A549 (cell line): ENCODE results near the gene PARP1. TPM values are rescaled to one million over a fixed set of nuclear protein-coding genes. Genes with fewer than 3 reads are reported as not detected.
"Not testable (repeated sequence)": the region's sequence is repeated elsewhere in the genome, so short reads cannot be mapped to it uniquely, and the experiment has no call there.

Source experiments
- ATAC-seq, 2 experiments: fragments of 200-7000 bp in 1 of 2; fragments of >200 bp in 1 of 2; cut with Nextera tagmentation in 1 of 2; cut with Tn5 transposase in 1 of 2; 3 replicates each; pipeline versions ENCODE4 v1.8.0 to v1.9.1; 2018 to 2020; ENCODE audit warnings: mild to moderate bottlenecking in 1 of 2, moderate library complexity in 1 of 2
- CTCF ChIA-PET: fragments of 300-600 bp; sonication (Branson Sonifier 250); formaldehyde crosslinking; extraction: SDS; loops from one replicate; lab custom pipeline; 2021; ENCODE audit warnings: antibody characterized with exemption, inconsistent platforms; lab: Yijun Ruan, JAX
- POLR2A ChIA-PET: fragments of 350-600 bp; formaldehyde crosslinking; extraction: SDS; loops from one replicate; lab custom pipeline; 2021; ENCODE audit warnings: antibody characterized with exemption, inconsistent platforms; lab: Yijun Ruan, JAX
- DNase-seq, 2 experiments: peaks; one replicate each; pipeline versions ENCODE4 v3.0.0 to v3.0.0-alpha.2; 2011 to 2016; ENCODE audit warnings: low read depth in 1 of 2, low spot score in 1 of 2
- FAIRE-seq: peaks from 2 replicates; lab custom pipeline; 2011; peaks lifted over from hg19 to GRCh38; lab: Jason Lieb, UNC
- H3K27ac ChIP-seq, 2 experiments: fragments of >200 bp; sonication (Bioruptor Twin); formaldehyde crosslinking; 3 replicates each; pipeline ENCODE4 v1.5.1; 2016 to 2017
- H3K4me1 ChIP-seq: fragments of >200 bp; sonication (Bioruptor Twin); formaldehyde crosslinking; 3 replicates; pipeline ENCODE4 v1.6.1; 2016
- H3K4me2 ChIP-seq: fragments of >200 bp; sonication (Bioruptor Twin); formaldehyde crosslinking; 3 replicates; pipeline ENCODE4 v1.6.1; 2016
- H3K4me3 ChIP-seq: fragments of >200 bp; sonication (Bioruptor Twin); formaldehyde crosslinking; 3 replicates; pipeline ENCODE4 v1.5.1; 2016
- H3K9me3 ChIP-seq: fragments of >200 bp; sonication (Bioruptor Twin); formaldehyde crosslinking; 3 replicates; pipeline ENCODE4 v1.6.1; 2016
- BHLHE40 ChIP-seq: IDR thresholded peaks from 2 replicates; pipeline ENCODE4 v1.6.1; 2012; ENCODE audit warnings: low read depth, low read length, inconsistent platforms
- CBX2 ChIP-seq: fragments of 200-600 bp; sonication (generic); IDR thresholded peaks from 2 replicates; pipeline ENCODE4 v1.6.1; 2016; ENCODE audit warnings: low read depth, mild to moderate bottlenecking, borderline replicate concordance
- EP300 ChIP-seq, 2 experiments: fragments of >200 bp; sonication (Bioruptor Twin); formaldehyde crosslinking; IDR thresholded peaks; 2 replicates in 1 of 2; 3 replicates in 1 of 2; pipeline ENCODE4 v1.6.1; 2016 to 2017
- FOSB ChIP-seq: fragments of 250-450 bp; sonication (Bioruptor Pico); IDR thresholded peaks from 2 replicates; pipeline ENCODE4 v1.5.0; 2020; ENCODE audit warnings: mild to moderate bottlenecking, moderate library complexity
- FOXS1 ChIP-seq: fragments of 250-450 bp; sonication (Bioruptor Pico); IDR thresholded peaks from 2 replicates; pipeline ENCODE4 v1.5.0; 2020; ENCODE audit warnings: mild to moderate bottlenecking, moderate library complexity
- HEYL ChIP-seq: fragments of 250-450 bp; sonication (Bioruptor Pico); IDR thresholded peaks from 2 replicates; pipeline ENCODE4 v1.8.0; 2021; ENCODE audit warnings: mild to moderate bottlenecking, moderate library complexity
- HOXB5 ChIP-seq: fragments of 250-450 bp; sonication (Bioruptor Pico); IDR thresholded peaks from 2 replicates; pipeline ENCODE4 v1.5.0; 2020; ENCODE audit warnings: mild to moderate bottlenecking, moderate library complexity
- KDM1A ChIP-seq: fragments of 200-600 bp; sonication (generic); IDR thresholded peaks from 2 replicates; pipeline ENCODE4 v1.6.1; 2016; ENCODE audit warnings: low read depth, mild to moderate bottlenecking
- MAZ ChIP-seq: fragments of 150-350 bp; IDR thresholded peaks from 2 replicates; pipeline ENCODE4 v1.6.1; 2014; ENCODE audit warnings: antibody characterized with exemption, low read depth, low read length, borderline replicate concordance
- MYC ChIP-seq: IDR thresholded peaks from 2 replicates; pipeline ENCODE4 v1.6.1; 2012; ENCODE audit warnings: mild to moderate bottlenecking, inconsistent platforms, low read length, improper control_type of control experiment, borderline replicate concordance
- NFE2L2 ChIP-seq: fragments of 150-350 bp; conservative IDR thresholded peaks from 2 replicates; pipeline ENCODE4 v1.6.1; 2014; ENCODE audit warnings: low read length
- NPAS2 ChIP-seq: fragments of 250-450 bp; sonication (Bioruptor Pico); IDR thresholded peaks from 2 replicates; pipeline ENCODE4 v1.8.0; 2022; ENCODE audit warnings: mild to moderate bottlenecking, moderate library complexity, borderline replicate concordance
- NR3C1 ChIP-seq: fragments of >200 bp; sonication (Bioruptor Twin); formaldehyde crosslinking; IDR thresholded peaks from 3 replicates; pipeline ENCODE4 v1.6.1; 2017
- POLR2A ChIP-seq: IDR thresholded peaks from 2 replicates; pipeline ENCODE4 v1.6.1; 2012; ENCODE audit warnings: mild to moderate bottlenecking, low read length
- POLR2AphosphoS2 ChIP-seq: conservative IDR thresholded peaks from 2 replicates; pipeline ENCODE4 v1.6.1; 2012; ENCODE audit warnings: low read length, improper control_type of control experiment, inconsistent platforms
- RARB ChIP-seq: fragments of 250-450 bp; sonication (Bioruptor Pico); IDR thresholded peaks from 2 replicates; pipeline ENCODE4 v1.8.0; 2021; ENCODE audit warnings: mild to moderate bottlenecking, moderate library complexity
- RNF2 ChIP-seq: fragments of 200-600 bp; sonication (generic); IDR thresholded peaks from 2 replicates; pipeline ENCODE4 v1.6.1; 2016; ENCODE audit warnings: low read depth, mild to moderate bottlenecking, antibody characterized with exemption, moderate library complexity, borderline replicate concordance
- SREBF2 ChIP-seq: fragments of 450-650 bp; IDR thresholded peaks from 2 replicates; pipeline ENCODE4 v1.6.1; 2014; ENCODE audit warnings: mild to moderate bottlenecking, moderate library complexity
- TFCP2L1 ChIP-seq: fragments of 250-450 bp; sonication (Bioruptor Pico); IDR thresholded peaks from 2 replicates; pipeline ENCODE4 v1.5.0; 2021; ENCODE audit warnings: mild to moderate bottlenecking
- ZFP36 ChIP-seq: fragments of 450-650 bp; IDR thresholded peaks from 2 replicates; pipeline ENCODE4 v1.6.1; 2014; ENCODE audit warnings: borderline replicate concordance; ENCODE audit not compliant: partially characterized antibody
- WGBS: methylation state at CpG from one replicate; pipeline ENCODE4 v1.1.6; 2017; ENCODE audit errors: missing lambda C conversion rate; 5-methylcytosine and 5-hydroxymethylcytosine counted together
- polyA plus RNA-seq, 4 experiments: library from polyadenylated mRNA; depleted of rRNA in 3 of 4; stranded (reverse); fragments of >200 nt; fragmentation: RNase III in 1 of 4; extraction: RNeasy Plus Mini Kit Qiagen cat#74134 plus additional on column Dnase treatment in 1 of 4; gene quantifications; 2 replicates in 3 of 4; 3 replicates in 1 of 4; pipeline ENCODE4 v1.2.3, GENCODE V29; 2011 to 2017
- TF ChIP-seq, protein P1 (sequence below): fragments of 250-450 bp; sonication (Bioruptor Pico); IDR thresholded peaks from 2 replicates; pipeline ENCODE4 v1.5.0; 2020; ENCODE audit warnings: low read depth, mild to moderate bottlenecking, moderate library complexity
- TF ChIP-seq, protein P2 (sequence below): IDR thresholded peaks from 2 replicates; pipeline ENCODE4 v1.6.1; 2012
- TF ChIP-seq, protein P3 (sequence below): fragments of >200 bp; sonication (Bioruptor Twin); formaldehyde crosslinking; IDR thresholded peaks from 2 replicates; pipeline ENCODE4 v1.6.1; 2016
- TF ChIP-seq, protein P4 (sequence below): fragments of >200 bp; sonication (Bioruptor Twin); formaldehyde crosslinking; IDR thresholded peaks from 3 replicates; pipeline ENCODE4 v1.6.1; 2016

Gene PARP1
- polyA plus RNA-seq, 2 of the 4 experiments (the other 2 are of a cell fraction) = 125 to 134 TPM

DNA sequence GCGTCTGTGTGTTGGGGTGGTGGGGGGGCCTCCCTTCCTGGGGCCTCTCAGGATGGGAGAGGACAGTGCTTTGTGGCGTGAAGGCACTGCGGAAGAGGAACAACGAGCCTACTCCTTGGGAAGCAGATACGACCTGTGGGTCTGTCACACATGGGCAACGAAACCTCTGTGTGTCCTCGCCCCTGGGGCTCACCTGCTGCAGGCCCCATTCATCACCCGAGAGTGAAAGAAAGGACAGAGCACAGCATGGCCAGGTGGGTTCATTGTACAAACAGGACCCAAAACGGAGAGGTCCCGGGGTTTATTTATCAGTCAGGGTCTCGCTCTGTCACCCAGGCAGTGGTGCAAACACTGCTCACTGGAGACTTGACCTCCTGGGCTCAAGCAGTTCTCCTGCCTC lies 58.8 kb downstream of the PARP1 start:
- ChIA-PET POLR2A (no interaction called here), CTCF (interaction anchor here (1.7 kb wide), 1 partner anchor 224 kb away, joined by 4 read pairs; no protein-coding TSS in a partner anchor)
- no peaks in the 10 kb centered on the region for H3K4me1 ChIP-seq
- H3K27ac ChIP-seq = no peak overlapping the region
- H3K4me3 ChIP-seq = no peak overlapping the region
- no peak overlapping the region for H3K4me2 ChIP-seq
- no peaks in the 10 kb centered on the region for H3K9me3 ChIP-seq
- 79% methylated on average over 11 of the region's 11 CpGs for WGBS
- DNase-seq = no peak
- no peak for ATAC-seq
- no peak for TF ChIP-seq POLR2A
- no peak for TF ChIP-seq POLR2AphosphoS2
- TF ChIP-seq HEYL (CRISPR knock-in tag) = no peak
- no peak for TF ChIP-seq CBX2
- TF ChIP-seq RARB = no peak
- TF ChIP-seq, protein P1, sequence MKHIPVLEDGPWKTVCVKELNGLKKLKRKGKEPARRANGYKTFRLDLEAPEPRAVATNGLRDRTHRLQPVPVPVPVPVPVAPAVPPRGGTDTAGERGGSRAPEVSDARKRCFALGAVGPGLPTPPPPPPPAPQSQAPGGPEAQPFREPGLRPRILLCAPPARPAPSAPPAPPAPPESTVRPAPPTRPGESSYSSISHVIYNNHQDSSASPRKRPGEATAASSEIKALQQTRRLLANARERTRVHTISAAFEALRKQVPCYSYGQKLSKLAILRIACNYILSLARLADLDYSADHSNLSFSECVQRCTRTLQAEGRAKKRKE (CRISPR knock-in tag) = no peak
- TF ChIP-seq ZFP36 = no peak
- TF ChIP-seq, protein P2, sequence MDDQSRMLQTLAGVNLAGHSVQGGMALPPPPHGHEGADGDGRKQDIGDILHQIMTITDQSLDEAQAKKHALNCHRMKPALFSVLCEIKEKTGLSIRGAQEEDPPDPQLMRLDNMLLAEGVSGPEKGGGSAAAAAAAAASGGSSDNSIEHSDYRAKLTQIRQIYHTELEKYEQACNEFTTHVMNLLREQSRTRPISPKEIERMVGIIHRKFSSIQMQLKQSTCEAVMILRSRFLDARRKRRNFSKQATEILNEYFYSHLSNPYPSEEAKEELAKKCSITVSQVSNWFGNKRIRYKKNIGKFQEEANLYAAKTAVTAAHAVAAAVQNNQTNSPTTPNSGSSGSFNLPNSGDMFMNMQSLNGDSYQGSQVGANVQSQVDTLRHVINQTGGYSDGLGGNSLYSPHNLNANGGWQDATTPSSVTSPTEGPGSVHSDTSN = no peak
- no peak for TF ChIP-seq KDM1A
- no peak for TF ChIP-seq NR3C1
- TF ChIP-seq SREBF2 = no peak
- no peak for FAIRE-seq

DNA sequence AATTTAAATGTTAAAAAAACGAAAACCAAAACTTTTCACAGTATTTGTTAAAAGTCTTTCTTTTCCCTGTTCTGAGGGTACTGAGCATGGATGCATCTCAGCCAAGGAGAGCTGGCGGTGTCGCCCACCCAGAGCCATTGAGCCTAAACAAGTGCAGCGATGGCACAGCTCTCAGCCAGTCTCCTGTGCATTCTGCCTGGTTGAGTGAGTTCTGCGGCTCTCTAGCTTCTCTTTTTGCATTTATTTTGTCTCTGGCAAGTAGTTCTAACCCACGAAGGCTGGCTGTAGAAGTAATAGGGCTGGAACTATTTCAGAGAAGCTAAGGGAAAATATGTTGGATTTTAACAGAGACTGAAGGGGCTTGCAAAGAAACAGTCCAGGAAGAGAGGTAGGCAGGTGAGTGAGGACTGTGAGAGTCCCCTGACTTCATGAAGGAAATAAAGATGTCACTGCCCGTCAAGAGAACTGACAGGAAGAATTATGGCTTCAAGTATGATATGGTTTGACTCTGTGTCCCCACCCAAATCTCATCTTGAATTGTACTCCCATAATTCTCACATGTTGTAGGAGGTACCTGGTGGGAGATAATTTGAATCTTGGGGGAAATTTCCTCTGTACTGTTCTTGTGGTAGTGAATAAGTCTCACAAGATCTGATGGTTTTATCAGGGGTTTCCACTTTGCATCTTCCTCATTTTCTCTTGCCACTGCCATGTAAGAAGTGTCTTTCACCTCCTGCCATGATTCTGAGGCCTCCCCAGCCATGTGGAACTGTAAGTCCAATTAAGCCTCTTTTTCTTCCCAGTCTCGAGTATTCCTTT lies 63.2 kb downstream of the PARP1 start:
- Histone ChIP-seq H3K27ac (no peak overlapping the region), H3K9me3 (peaks cover 7% of the 10 kb centered on the region; the same call in 1 of the 3 replicates), H3K4me3 (no peak overlapping the region), H3K4me2 (no peak overlapping the region), H3K4me1 (no peaks in the 10 kb centered on the region)
- ChIA-PET POLR2A (no interaction called here), CTCF (interaction anchor here (1.1 to 1.5 kb wide), 2 partner anchors 11 to 44 kb away, joined by 3 to 5 read pairs; no protein-coding TSS in a partner anchor)
- FAIRE-seq = no peak
- WGBS = 49% methylated on average over 8 of the region's 8 CpGs
- TF ChIP-seq HOXB5 (CRISPR knock-in tag) (no peak), FOXS1 (CRISPR knock-in tag) (no peak), FOSB (CRISPR knock-in tag) (no peak), RNF2 (no peak), SREBF2 (no peak), EP300 (IDR thresholded peaks at IDR 0.05) (no peak), NFE2L2 (no peak), RARB (no peak), BHLHE40 (no peak), TFCP2L1 (CRISPR knock-in tag) (no peak)
- TF ChIP-seq, protein P3, sequence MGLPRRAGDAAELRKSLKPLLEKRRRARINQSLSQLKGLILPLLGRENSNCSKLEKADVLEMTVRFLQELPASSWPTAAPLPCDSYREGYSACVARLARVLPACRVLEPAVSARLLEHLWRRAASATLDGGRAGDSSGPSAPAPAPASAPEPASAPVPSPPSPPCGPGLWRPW = no peak
- TF ChIP-seq, protein P4, sequence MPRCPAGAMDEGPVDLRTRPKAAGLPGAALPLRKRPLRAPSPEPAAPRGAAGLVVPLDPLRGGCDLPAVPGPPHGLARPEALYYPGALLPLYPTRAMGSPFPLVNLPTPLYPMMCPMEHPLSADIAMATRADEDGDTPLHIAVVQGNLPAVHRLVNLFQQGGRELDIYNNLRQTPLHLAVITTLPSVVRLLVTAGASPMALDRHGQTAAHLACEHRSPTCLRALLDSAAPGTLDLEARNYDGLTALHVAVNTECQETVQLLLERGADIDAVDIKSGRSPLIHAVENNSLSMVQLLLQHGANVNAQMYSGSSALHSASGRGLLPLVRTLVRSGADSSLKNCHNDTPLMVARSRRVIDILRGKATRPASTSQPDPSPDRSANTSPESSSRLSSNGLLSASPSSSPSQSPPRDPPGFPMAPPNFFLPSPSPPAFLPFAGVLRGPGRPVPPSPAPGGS = no peak
- no peak for DNase-seq
- no peak for ATAC-seq

DNA sequence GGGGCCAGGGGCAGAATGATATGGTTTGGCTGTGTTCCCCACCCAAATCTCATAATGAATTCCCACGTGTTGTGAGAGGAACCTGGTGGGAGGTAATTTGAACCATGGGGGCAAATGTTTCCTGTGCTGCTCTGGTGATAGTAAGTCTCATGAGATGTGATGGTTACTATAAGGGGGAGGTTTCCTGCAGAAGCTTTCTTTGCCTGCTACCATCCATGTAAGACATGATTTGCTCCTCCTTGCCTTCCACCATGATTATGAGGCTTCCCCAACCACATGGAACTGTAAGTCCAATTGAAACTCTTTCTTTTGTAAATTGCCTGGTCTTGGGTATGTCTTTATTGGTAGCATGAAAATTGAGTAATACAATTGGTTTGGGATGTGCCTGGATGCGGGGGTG lies 65.2 kb downstream of the PARP1 start:
- ATAC-seq = no peak
- Histone ChIP-seq H3K4me3 (no peak overlapping the region), H3K27ac (no peak overlapping the region), H3K4me1 (no peaks in the 10 kb centered on the region)
- 38% methylated on average over 2 of the region's 2 CpGs for WGBS
- POLR2A ChIA-PET = no interaction called here
- FAIRE-seq = no peak
- no peak for DNase-seq
- TF ChIP-seq, protein P4 = no peak
- TF ChIP-seq MAZ = no peak
- TF ChIP-seq, protein P2 = no peak
- no peak for TF ChIP-seq MYC
- no peak for TF ChIP-seq HOXB5 (CRISPR knock-in tag)
- TF ChIP-seq NPAS2 (CRISPR knock-in tag) = no peak
- TF ChIP-seq, all 56 proteins: peak for 0
- Histone ChIP-seq H3K9me3 (peaks cover 8% of the 10 kb centered on the region; the same call in 1 of the 3 replicates), H3K4me2 (no peak overlapping the region)
- CTCF ChIA-PET = no interaction called here

DNA sequence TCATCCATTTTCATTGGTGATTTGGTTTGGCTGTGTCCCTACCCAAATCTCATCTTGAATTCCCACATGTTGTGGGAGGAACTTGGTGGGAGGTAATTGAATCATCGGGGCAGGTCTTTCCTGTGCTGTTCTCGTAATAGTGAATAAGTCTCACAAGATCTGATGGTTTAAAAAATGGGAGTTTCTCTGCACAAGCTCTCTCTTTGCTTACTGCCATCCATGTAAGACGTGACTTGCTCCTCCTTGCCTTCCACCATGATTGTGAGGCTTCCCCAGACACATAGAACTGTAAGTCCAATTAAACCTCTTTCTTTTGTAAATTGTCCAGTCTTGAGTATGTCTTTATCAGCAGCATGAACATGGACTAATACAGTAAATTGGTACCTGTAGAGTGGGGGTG lies 67.8 kb downstream of the PARP1 start:
- H3K27ac ChIP-seq, POLR2A ChIA-PET, DNase-seq, H3K4me1 ChIP-seq, CTCF ChIA-PET, H3K4me3 ChIP-seq, ATAC-seq, H3K9me3 ChIP-seq, H3K4me2 ChIP-seq, FAIRE-seq: not testable (repeated sequence)
- WGBS = 39% methylated on average over 3 of the region's 3 CpGs
